A549 (cell line): ENCODE measurements around the gene ZNF664. TPM values are rescaled to one million over a fixed set of nuclear protein-coding genes. Genes with fewer than 3 reads are reported as not detected.

Experiments
- ATAC-seq, 2 experiments: fragments of 200-7000 bp in 1 of 2; fragments of >200 bp in 1 of 2; cut with Nextera tagmentation in 1 of 2; cut with Tn5 transposase in 1 of 2; 3 replicates each; pipeline versions ENCODE4 v1.8.0 to v1.9.1; 2018 to 2020; ENCODE audit warnings: mild to moderate bottlenecking in 1 of 2, moderate library complexity in 1 of 2
- CTCF ChIA-PET: fragments of 300-600 bp; sonication (Branson Sonifier 250); formaldehyde crosslinking; extraction: SDS; loops from one replicate; lab custom pipeline; 2021; ENCODE audit warnings: antibody characterized with exemption, inconsistent platforms; lab: Yijun Ruan, JAX
- POLR2A ChIA-PET: fragments of 350-600 bp; formaldehyde crosslinking; extraction: SDS; loops from one replicate; lab custom pipeline; 2021; ENCODE audit warnings: antibody characterized with exemption, inconsistent platforms; lab: Yijun Ruan, JAX
- DNase-seq, 2 experiments: peaks; one replicate each; pipeline versions ENCODE4 v3.0.0 to v3.0.0-alpha.2; 2011 to 2016; ENCODE audit warnings: low read depth in 1 of 2, low spot score in 1 of 2
- FAIRE-seq: peaks from 2 replicates; lab custom pipeline; 2011; peaks lifted over from hg19 to GRCh38; lab: Jason Lieb, UNC
- H3K27ac ChIP-seq, 2 experiments: fragments of >200 bp; sonication (Bioruptor Twin); formaldehyde crosslinking; 3 replicates each; pipeline ENCODE4 v1.5.1; 2016 to 2017
- H3K4me1 ChIP-seq: fragments of >200 bp; sonication (Bioruptor Twin); formaldehyde crosslinking; 3 replicates; pipeline ENCODE4 v1.6.1; 2016
- H3K4me2 ChIP-seq: fragments of >200 bp; sonication (Bioruptor Twin); formaldehyde crosslinking; 3 replicates; pipeline ENCODE4 v1.6.1; 2016
- H3K4me3 ChIP-seq: fragments of >200 bp; sonication (Bioruptor Twin); formaldehyde crosslinking; 3 replicates; pipeline ENCODE4 v1.5.1; 2016
- H3K9me3 ChIP-seq: fragments of >200 bp; sonication (Bioruptor Twin); formaldehyde crosslinking; 3 replicates; pipeline ENCODE4 v1.6.1; 2016
- ATOH8 ChIP-seq: fragments of 250-450 bp; sonication (Bioruptor Pico); IDR thresholded peaks from 2 replicates; pipeline ENCODE4 v1.5.0; 2020; ENCODE audit warnings: low read depth, mild to moderate bottlenecking, moderate library complexity
- CBX2 ChIP-seq: fragments of 200-600 bp; sonication (generic); IDR thresholded peaks from 2 replicates; pipeline ENCODE4 v1.6.1; 2016; ENCODE audit warnings: low read depth, mild to moderate bottlenecking, borderline replicate concordance
- CEBPB ChIP-seq, 2 experiments: fragments of >200 bp in 1 of 2; sonication (Bioruptor Twin) in 1 of 2; formaldehyde crosslinking in 1 of 2; IDR thresholded peaks; 2 replicates each; pipeline ENCODE4 v1.6.1; 2012 to 2016
- CHD2 ChIP-seq: fragments of 150-350 bp; IDR thresholded peaks from 2 replicates; pipeline ENCODE4 v1.6.1; 2014; ENCODE audit warnings: low read length; ENCODE audit not compliant: partially characterized antibody
- CTCF ChIP-seq: fragments of >200 bp; sonication (Bioruptor Twin); formaldehyde crosslinking; IDR thresholded peaks from 3 replicates; pipeline ENCODE4 v1.5.1; 2016
- EHF ChIP-seq: fragments of 250-450 bp; sonication (Bioruptor Pico); IDR thresholded peaks from 2 replicates; pipeline ENCODE4 v1.5.0; 2020; ENCODE audit warnings: mild to moderate bottlenecking
- EHMT2 ChIP-seq: fragments of 200-600 bp; sonication (generic); IDR thresholded peaks from 2 replicates; pipeline ENCODE4 v1.6.1; 2016; ENCODE audit warnings: antibody characterized with exemption, low read depth, mild to moderate bottlenecking, moderate library complexity
- ELK1 ChIP-seq: fragments of 150-350 bp; IDR thresholded peaks from 2 replicates; pipeline ENCODE4 v1.6.1; 2014; ENCODE audit warnings: low read depth, mild to moderate bottlenecking, low read length
- EP300 ChIP-seq, 2 experiments: fragments of >200 bp; sonication (Bioruptor Twin); formaldehyde crosslinking; IDR thresholded peaks; 2 replicates in 1 of 2; 3 replicates in 1 of 2; pipeline ENCODE4 v1.6.1; 2016 to 2017
- ESRRA ChIP-seq: fragments of 150-350 bp; IDR thresholded peaks from 2 replicates; pipeline ENCODE4 v1.6.1; 2014; ENCODE audit warnings: mild to moderate bottlenecking, low read length, borderline replicate concordance
- FOSB ChIP-seq: fragments of 250-450 bp; sonication (Bioruptor Pico); IDR thresholded peaks from 2 replicates; pipeline ENCODE4 v1.5.0; 2020; ENCODE audit warnings: mild to moderate bottlenecking, moderate library complexity
- HOXA7 ChIP-seq: fragments of 250-450 bp; sonication (Bioruptor Pico); IDR thresholded peaks from 2 replicates; pipeline ENCODE4 v1.5.0; 2020; ENCODE audit warnings: mild to moderate bottlenecking, moderate library complexity
- HOXB13 ChIP-seq: fragments of 250-450 bp; sonication (Bioruptor Pico); IDR thresholded peaks from 2 replicates; pipeline ENCODE4 v1.5.0; 2020; ENCODE audit warnings: low read depth, mild to moderate bottlenecking, moderate library complexity
- HOXB5 ChIP-seq: fragments of 250-450 bp; sonication (Bioruptor Pico); IDR thresholded peaks from 2 replicates; pipeline ENCODE4 v1.5.0; 2020; ENCODE audit warnings: mild to moderate bottlenecking, moderate library complexity
- KDM1A ChIP-seq: fragments of 200-600 bp; sonication (generic); IDR thresholded peaks from 2 replicates; pipeline ENCODE4 v1.6.1; 2016; ENCODE audit warnings: low read depth, mild to moderate bottlenecking
- NFE2L2 ChIP-seq: fragments of 150-350 bp; conservative IDR thresholded peaks from 2 replicates; pipeline ENCODE4 v1.6.1; 2014; ENCODE audit warnings: low read length
- PBX3 ChIP-seq: IDR thresholded peaks from 2 replicates; pipeline ENCODE4 v1.6.1; 2012
- POLR2AphosphoS2 ChIP-seq: conservative IDR thresholded peaks from 2 replicates; pipeline ENCODE4 v1.6.1; 2012; ENCODE audit warnings: low read length, improper control_type of control experiment, inconsistent platforms
- RNF2 ChIP-seq: fragments of 200-600 bp; sonication (generic); IDR thresholded peaks from 2 replicates; pipeline ENCODE4 v1.6.1; 2016; ENCODE audit warnings: low read depth, mild to moderate bottlenecking, antibody characterized with exemption, moderate library complexity, borderline replicate concordance
- WGBS: methylation state at CpG from one replicate; pipeline ENCODE4 v1.1.6; 2017; ENCODE audit errors: missing lambda C conversion rate; 5-methylcytosine and 5-hydroxymethylcytosine counted together
- polyA plus RNA-seq, 4 experiments: library from polyadenylated mRNA; depleted of rRNA in 3 of 4; stranded (reverse); fragments of >200 nt; fragmentation: RNase III in 1 of 4; extraction: RNeasy Plus Mini Kit Qiagen cat#74134 plus additional on column Dnase treatment in 1 of 4; gene quantifications; 2 replicates in 3 of 4; 3 replicates in 1 of 4; pipeline ENCODE4 v1.2.3, GENCODE V29; 2011 to 2017

Gene ZNF664
- polyA plus RNA-seq, 2 of the 4 experiments (the other 2 are of a cell fraction), result 88.3 to 112 TPM

- POLR2A ChIA-PET, result no interaction called here
- no peak for TF ChIP-seq HOXA7 (CRISPR knock-in tag)
- TF ChIP-seq KDM1A, result no peak
- no peak for TF ChIP-seq ESRRA
- TF ChIP-seq CBX2, result no peak
- TF ChIP-seq POLR2AphosphoS2, result no peak
- TF ChIP-seq EHF (CRISPR knock-in tag), result no peak
- no peak for TF ChIP-seq CEBPB (IDR thresholded peaks at IDR 0.05)
- TF ChIP-seq HOXB13 (CRISPR knock-in tag), result no peak
- TF ChIP-seq ELK1, result no peak
- CTCF ChIA-PET, result interaction anchor here (1.0 kb wide), 1 partner anchor 34 kb away, joined by 3 read pairs; no protein-coding TSS in a partner anchor
- DNase-seq (no peak), ATAC-seq (no peak), FAIRE-seq (no peak)
- Histone ChIP-seq H3K27ac (no peak overlapping the region), H3K4me1 (peaks cover 5% of the 10 kb centered on the region), H3K9me3 (no peaks in the 10 kb centered on the region), H3K4me2 (no peak overlapping the region), H3K4me3 (no peak overlapping the region)
- WGBS, result 96% methylated on average over 6 of the region's 6 CpGs
Observed at GRCh38 chr12:123979566-123979965, 6.6 kb downstream of the ZNF664 start.

GRCh38 chr12:123982269-123982668 lies 9.3 kb downstream of the ZNF664 start:
- CTCF ChIA-PET, result no interaction called here
- no peaks in the 10 kb centered on the region for H3K4me1 ChIP-seq
- POLR2A ChIA-PET, result no interaction called here
- H3K4me2 ChIP-seq, result no peak overlapping the region
- no peak for TF ChIP-seq CTCF
- TF ChIP-seq ATOH8 (CRISPR knock-in tag), result no peak
- TF ChIP-seq PBX3, result no peak
- TF ChIP-seq HOXB13 (CRISPR knock-in tag), result no peak
- no peak for TF ChIP-seq RNF2
- no peak for TF ChIP-seq EP300 (IDR thresholded peaks at IDR 0.05)
- no peak for TF ChIP-seq HOXA7 (CRISPR knock-in tag)
- no peak for TF ChIP-seq CHD2
- TF ChIP-seq HOXB5 (CRISPR knock-in tag), result no peak
- no peak for TF ChIP-seq KDM1A
- no peak for TF ChIP-seq FOSB
- no peak for TF ChIP-seq EHF (CRISPR knock-in tag)
- TF ChIP-seq NFE2L2, result no peak
- no peak for TF ChIP-seq CEBPB (IDR thresholded peaks at IDR 0.05)
- TF ChIP-seq EHMT2, result no peak
- no peaks in the 10 kb centered on the region for H3K9me3 ChIP-seq
- FAIRE-seq (no peak), ATAC-seq (no peak; a peak in 1 of 6 replicates), DNase-seq (no peak)
- no peak overlapping the region for H3K4me3 ChIP-seq
- H3K27ac ChIP-seq, result no peak overlapping the region
- WGBS, result 80% methylated on average over 7 of the region's 7 CpGs
